Suprapubic skin (tissue), 4 donors: ENCODE measurements around the gene MCM6.

Experiments used
- POLR2A ChIP-seq, 2 donors: fragments of 450-650 bp; IDR thresholded peaks; one replicate each; pipeline ENCODE4 v1.6.1; 2017; ENCODE audit warnings: antibody characterized with exemption in 2 of 2, mild to moderate bottlenecking in 2 of 2, moderate library complexity in 2 of 2
- POLR2AphosphoS5 ChIP-seq, 3 donors: sonication (generic); formaldehyde crosslinking; IDR thresholded peaks; one replicate each; pipeline ENCODE4 v1.6.1; 2017; ENCODE audit warnings: antibody characterized with exemption in 3 of 3
- TF ChIP-seq, protein P1 (sequence below), 2 donors: fragments of 200-600 bp in 1 of 2; fragments of 450-650 bp in 1 of 2; sonication (generic) in 1 of 2; IDR thresholded peaks; one replicate each; pipeline ENCODE4 v1.5.1; 2016 to 2019; ENCODE audit warnings: antibody characterized with exemption in 2 of 2, mild to moderate bottlenecking in 1 of 2, moderate library complexity in 1 of 2

DNA sequence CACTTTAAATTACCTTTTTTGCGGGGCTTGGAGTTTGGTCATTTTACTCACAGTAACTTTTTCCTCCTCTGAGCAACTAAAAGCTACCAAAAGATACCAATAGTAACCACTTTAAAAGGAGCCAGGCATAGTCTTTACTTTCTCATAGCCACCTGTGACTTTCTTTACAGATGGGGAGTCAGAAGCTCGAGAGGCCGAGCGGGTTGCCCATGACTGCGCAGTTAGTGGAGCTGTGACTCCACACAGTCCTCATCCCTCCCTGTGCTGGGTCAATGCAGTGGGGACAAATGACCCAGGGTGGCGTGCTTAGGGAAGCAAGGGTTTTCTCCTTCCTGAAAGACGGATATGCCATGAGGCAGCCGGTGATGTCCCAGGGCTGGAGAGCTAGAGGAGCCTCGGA is 51.1 kb downstream of the MCM6 start:
- TF ChIP-seq POLR2AphosphoS5 (IDR thresholded peaks at IDR 0.05) (no peak), POLR2A (IDR thresholded peaks at IDR 0.05) (no peak)
- TF ChIP-seq, protein P1, sequence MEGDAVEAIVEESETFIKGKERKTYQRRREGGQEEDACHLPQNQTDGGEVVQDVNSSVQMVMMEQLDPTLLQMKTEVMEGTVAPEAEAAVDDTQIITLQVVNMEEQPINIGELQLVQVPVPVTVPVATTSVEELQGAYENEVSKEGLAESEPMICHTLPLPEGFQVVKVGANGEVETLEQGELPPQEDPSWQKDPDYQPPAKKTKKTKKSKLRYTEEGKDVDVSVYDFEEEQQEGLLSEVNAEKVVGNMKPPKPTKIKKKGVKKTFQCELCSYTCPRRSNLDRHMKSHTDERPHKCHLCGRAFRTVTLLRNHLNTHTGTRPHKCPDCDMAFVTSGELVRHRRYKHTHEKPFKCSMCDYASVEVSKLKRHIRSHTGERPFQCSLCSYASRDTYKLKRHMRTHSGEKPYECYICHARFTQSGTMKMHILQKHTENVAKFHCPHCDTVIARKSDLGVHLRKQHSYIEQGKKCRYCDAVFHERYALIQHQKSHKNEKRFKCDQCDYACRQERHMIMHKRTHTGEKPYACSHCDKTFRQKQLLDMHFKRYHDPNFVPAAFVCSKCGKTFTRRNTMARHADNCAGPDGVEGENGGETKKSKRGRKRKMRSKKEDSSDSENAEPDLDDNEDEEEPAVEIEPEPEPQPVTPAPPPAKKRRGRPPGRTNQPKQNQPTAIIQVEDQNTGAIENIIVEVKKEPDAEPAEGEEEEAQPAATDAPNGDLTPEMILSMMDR (IDR thresholded peaks at IDR 0.05): no peak
